SK-N-SH treated with all-trans-retinoic acid at 6 μM for 48 hours (cell line): ENCODE data around the gene NPTXR.

Experiments
- ATAC-seq: fragments of 200-7000 bp; cut with Tn5 transposase; 3 replicates; pipeline ENCODE4 v1.9.1; 2020; ENCODE audit warnings: mild to moderate bottlenecking, moderate library complexity
- ARNTL ChIP-seq: fragments of 450-650 bp; formaldehyde crosslinking; IDR thresholded peaks from 2 replicates; pipeline ENCODE4 v1.5.0; 2020; ENCODE audit warnings: low read depth, mild to moderate bottlenecking, moderate library complexity, borderline replicate concordance
- BACH2 ChIP-seq: fragments of 250-450 bp; sonication (Bioruptor Pico); IDR thresholded peaks from 2 replicates; pipeline ENCODE4 v1.9.0; 2021; ENCODE audit warnings: mild to moderate bottlenecking, borderline replicate concordance
- CREB5 ChIP-seq: fragments of 250-450 bp; sonication (Bioruptor Pico); IDR thresholded peaks from 2 replicates; pipeline ENCODE4 v1.5.1; 2020; ENCODE audit warnings: low read depth, mild to moderate bottlenecking, moderate library complexity
- CSDC2 ChIP-seq: fragments of 250-450 bp; sonication (Bioruptor Pico); IDR thresholded peaks from 2 replicates; pipeline ENCODE4 v1.5.0; 2020; ENCODE audit warnings: mild to moderate bottlenecking, moderate library complexity
- CSRNP3 ChIP-seq: fragments of 250-450 bp; sonication (Bioruptor Pico); IDR thresholded peaks from 2 replicates; pipeline ENCODE4 v1.5.1; 2021; ENCODE audit warnings: mild to moderate bottlenecking, moderate library complexity
- ESRRG ChIP-seq: fragments of 250-450 bp; sonication (Bioruptor Pico); IDR thresholded peaks from 2 replicates; pipeline ENCODE4 v1.6.1; 2021; ENCODE audit warnings: mild to moderate bottlenecking
- GLIS3 ChIP-seq: fragments of 250-450 bp; sonication (Bioruptor Pico); IDR thresholded peaks from 2 replicates; pipeline ENCODE4 v1.5.0; 2020; ENCODE audit warnings: mild to moderate bottlenecking, moderate library complexity
- ISL1 ChIP-seq: fragments of 250-450 bp; sonication (Bioruptor Pico); IDR thresholded peaks from 2 replicates; pipeline ENCODE4 v2.1.2; 2022; ENCODE audit warnings: mild to moderate bottlenecking, moderate library complexity
- OSR1 ChIP-seq: fragments of 250-450 bp; sonication (Bioruptor Pico); IDR thresholded peaks from 2 replicates; pipeline ENCODE4 v1.8.0; 2022; ENCODE audit warnings: moderate library complexity, mild to moderate bottlenecking, inconsistent platforms
- PATZ1 ChIP-seq: fragments of 250-450 bp; sonication (Bioruptor Pico); IDR thresholded peaks from 2 replicates; pipeline ENCODE4 v1.8.0; 2020; ENCODE audit warnings: mild to moderate bottlenecking, moderate library complexity, borderline replicate concordance
- POU6F1 ChIP-seq: fragments of 250-450 bp; sonication (Bioruptor Pico); IDR thresholded peaks from 2 replicates; pipeline ENCODE4 v1.8.0; 2021; ENCODE audit warnings: low read depth, mild to moderate bottlenecking, moderate library complexity, borderline replicate concordance
- PPARA ChIP-seq: fragments of 250-450 bp; sonication (Bioruptor Pico); IDR thresholded peaks from 2 replicates; pipeline ENCODE4 v1.5.0; 2020; ENCODE audit warnings: mild to moderate bottlenecking, borderline replicate concordance
- RARB ChIP-seq: fragments of 250-450 bp; sonication (Bioruptor Pico); IDR thresholded peaks from 2 replicates; pipeline ENCODE4 v1.8.0; 2021; ENCODE audit warnings: mild to moderate bottlenecking, moderate library complexity
- SNAI2 ChIP-seq: fragments of 250-450 bp; sonication (Bioruptor Pico); IDR thresholded peaks from 2 replicates; pipeline ENCODE4 v1.5.0; 2020; ENCODE audit warnings: mild to moderate bottlenecking, moderate library complexity
- TOX ChIP-seq: fragments of 250-450 bp; sonication (Bioruptor Pico); IDR thresholded peaks from 2 replicates; pipeline ENCODE4 v1.8.0; 2021; ENCODE audit warnings: mild to moderate bottlenecking, moderate library complexity, borderline replicate concordance
- TSHZ2 ChIP-seq: fragments of 250-450 bp; sonication (Bioruptor Pico); IDR thresholded peaks from 2 replicates; pipeline ENCODE4 v1.5.0; 2020; ENCODE audit warnings: mild to moderate bottlenecking, moderate library complexity
- ZFP30 ChIP-seq: fragments of 450-650 bp; formaldehyde crosslinking; IDR thresholded peaks from 2 replicates; pipeline ENCODE4 v1.5.0; 2022; ENCODE audit warnings: mild to moderate bottlenecking, moderate library complexity
- ZNF565 ChIP-seq: fragments of 450-650 bp; formaldehyde crosslinking; conservative IDR thresholded peaks from 2 replicates; pipeline ENCODE4 v1.5.0; 2020; ENCODE audit warnings: low read depth, mild to moderate bottlenecking, moderate library complexity
- ZNF70 ChIP-seq: fragments of 450-650 bp; formaldehyde crosslinking; IDR thresholded peaks from 2 replicates; pipeline ENCODE4 v1.5.0; 2020; ENCODE audit warnings: mild to moderate bottlenecking, moderate library complexity
- ZNF8 ChIP-seq: fragments of 450-650 bp; formaldehyde crosslinking; IDR thresholded peaks from 2 replicates; pipeline ENCODE4 v1.5.0; 2020; ENCODE audit warnings: mild to moderate bottlenecking, moderate library complexity

The NPTXR gene

DNA sequence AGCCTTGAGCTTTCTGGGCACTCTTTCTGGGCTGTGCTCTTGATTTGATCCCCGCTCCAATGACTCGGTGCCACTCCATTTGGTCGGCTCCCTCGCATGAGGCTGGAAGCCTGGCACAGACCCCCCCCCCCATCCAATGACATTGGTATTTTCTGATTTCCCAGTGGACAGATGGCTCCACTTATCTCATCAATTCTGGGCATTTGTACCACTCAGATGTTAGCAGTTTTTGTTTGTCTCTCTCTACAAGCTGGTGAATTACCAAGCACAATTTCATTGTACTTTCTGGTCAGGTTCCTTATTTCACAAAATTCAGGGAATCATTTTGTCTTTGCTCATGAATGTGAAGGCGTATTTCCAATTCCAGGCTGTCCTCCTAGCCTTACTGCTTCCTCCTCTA lies 59.0 kb downstream of the NPTXR start (continued):
- TF ChIP-seq TSHZ2 (no peak), PPARA (CRISPR knock-in tag) (no peak)
- TF ChIP-seq, all 23 proteins: peak for 0

DNA sequence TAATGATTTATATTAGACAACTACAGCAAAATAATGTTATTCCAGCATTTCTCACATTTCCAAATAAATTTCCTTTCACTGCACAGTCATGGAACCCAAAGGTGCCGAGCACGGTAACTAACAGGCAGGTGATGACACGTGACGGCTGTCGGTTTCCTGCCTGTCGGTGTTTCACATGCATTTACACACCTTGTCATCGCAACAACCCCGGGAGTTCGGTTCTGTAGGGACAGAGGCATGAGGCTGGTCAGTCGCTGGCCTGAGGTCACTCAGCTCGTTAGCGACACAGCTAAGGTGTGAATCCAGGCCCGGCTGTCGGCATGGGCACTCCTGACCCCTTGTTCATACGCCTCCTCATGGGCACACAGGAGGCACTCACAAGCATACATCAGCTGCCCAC lies 59.8 kb downstream of the NPTXR start:
- no peak for ATAC-seq
- TF ChIP-seq RARB (CRISPR knock-in tag) (no peak), PPARA (CRISPR knock-in tag) (no peak), GLIS3 (CRISPR knock-in tag) (no peak), CREB5 (CRISPR knock-in tag) (no peak), ZFP30 (CRISPR knock-in tag) (no peak), ESRRG (CRISPR knock-in tag) (no peak), SNAI2 (CRISPR knock-in tag) (no peak), CSDC2 (no peak), ARNTL (CRISPR knock-in tag) (no peak), TOX (CRISPR knock-in tag) (no peak)

DNA sequence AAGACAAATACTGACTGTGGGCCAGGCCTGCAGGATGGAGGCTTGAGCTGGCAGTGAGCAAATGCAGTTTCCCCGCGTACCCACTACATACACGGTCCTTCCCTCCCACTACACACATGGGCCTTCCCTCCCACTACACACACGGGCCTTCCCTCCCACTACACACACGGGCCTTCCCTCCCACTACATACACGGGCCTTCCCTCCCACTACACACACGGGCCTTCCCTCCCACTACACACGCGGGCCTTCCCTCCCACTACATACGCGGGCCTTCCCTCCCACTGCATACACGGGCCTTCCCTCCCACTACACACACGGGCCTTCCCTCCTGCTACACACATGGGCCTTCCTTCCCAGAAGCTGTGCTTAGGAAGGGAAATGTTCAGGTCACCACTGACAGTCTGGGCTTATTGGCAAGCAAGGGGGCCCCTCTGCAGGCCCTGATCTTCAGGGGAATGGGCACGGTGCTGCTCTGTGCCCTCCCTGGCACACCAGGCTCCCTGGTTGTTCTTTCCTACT lies 60.7 kb downstream of the NPTXR start:
- ATAC-seq = no peak
- TF ChIP-seq PATZ1 (CRISPR knock-in tag) (no peak), BACH2 (CRISPR knock-in tag) (no peak), RARB (CRISPR knock-in tag) (no peak), TOX (CRISPR knock-in tag) (no peak), ZNF8 (CRISPR knock-in tag) (no peak), ZNF565 (CRISPR knock-in tag) (no peak)

- peak; percentile 51; the same call in 1 of the 3 replicates for ATAC-seq
- TF ChIP-seq ARNTL (CRISPR knock-in tag) = no peak
- TF ChIP-seq ZNF70 (CRISPR knock-in tag) = no peak
- TF ChIP-seq PATZ1 (CRISPR knock-in tag) = no peak
- no peak for TF ChIP-seq CSRNP3
- no peak for TF ChIP-seq ISL1 (CRISPR knock-in tag)
- no peak for TF ChIP-seq OSR1 (CRISPR knock-in tag)
- TF ChIP-seq ESRRG (CRISPR knock-in tag) = no peak
- TF ChIP-seq TSHZ2 = no peak
- TF ChIP-seq POU6F1 = no peak
Observed at GRCh38 chr22:38782402-38783094, 61.3 kb downstream of the NPTXR start.
